HEK293 (cell line): Measurements from ENCODE around the gene TREM1.

Source experiments
- CTCF ChIA-PET: fragments of 350-600 bp; formaldehyde crosslinking; extraction: SDS; loops from one replicate; lab custom pipeline; 2021; ENCODE audit warnings: antibody characterized with exemption; lab: Yijun Ruan, JAX
- POLR2A ChIA-PET: fragments of 300-600 bp; formaldehyde crosslinking; extraction: SDS; loops from one replicate; lab custom pipeline; 2020; ENCODE audit warnings: antibody characterized with exemption, inconsistent platforms; lab: Yijun Ruan, JAX
- H3K27ac ChIP-seq: fragments of 200-500 bp; sonication (Bioruptor generic); 2 replicates; pipeline ENCODE4 v1.5.1; 2014; ENCODE audit warnings: low read depth, low read length, control low read depth, inconsistent platforms; ENCODE audit errors: extremely low read depth
- H3K36me3 ChIP-seq, 2 experiments: fragments of 200-500 bp in 1 of 2; sonication (Bioruptor generic) in 1 of 2; 1 replicate in 1 of 2; 2 replicates in 1 of 2; pipeline ENCODE4 v1.5.1; 2014 to 2017; ENCODE audit warnings: inconsistent platforms in 2 of 2, low read length in 2 of 2; ENCODE audit not compliant: control insufficient read depth in 2 of 2, insufficient read depth in 1 of 2
- H3K4me1 ChIP-seq: fragments of 200-500 bp; sonication (Bioruptor generic); 2 replicates; pipeline ENCODE4 v1.5.1; 2014; ENCODE audit warnings: mild to moderate bottlenecking, low read length, inconsistent platforms; ENCODE audit not compliant: control insufficient read depth, insufficient read depth
- H3K4me3 ChIP-seq: 2 replicates; pipeline ENCODE4 v1.5.1; 2011; ENCODE audit warnings: low read depth, mild to moderate bottlenecking, control low read depth, low read length, moderate library complexity
- H3K9me3 ChIP-seq: fragments of 200-500 bp; sonication (Bioruptor generic); 2 replicates; pipeline ENCODE4 v1.5.1; 2014; ENCODE audit warnings: low read depth, low read length, inconsistent platforms; ENCODE audit not compliant: control insufficient read depth, insufficient read depth
- GLI4 ChIP-seq: fragments of 450-650 bp; formaldehyde crosslinking; IDR thresholded peaks from 2 replicates; pipeline ENCODE4 v1.5.1; 2016; ENCODE audit warnings: missing biosample characterization, missing genetic modification characterization
- GLIS2 ChIP-seq: fragments of 450-650 bp; formaldehyde crosslinking; IDR thresholded peaks from 2 replicates; pipeline ENCODE4 v1.5.1; 2016; ENCODE audit warnings: missing biosample characterization, missing genetic modification characterization
- KLF1 ChIP-seq: fragments of 450-650 bp; formaldehyde crosslinking; IDR thresholded peaks from 2 replicates; pipeline ENCODE4 v1.5.1; 2016; ENCODE audit warnings: missing biosample characterization, missing genetic modification characterization
- PRDM2 ChIP-seq: fragments of 450-650 bp; formaldehyde crosslinking; IDR thresholded peaks from 2 replicates; pipeline ENCODE4 v1.5.1; 2016; ENCODE audit warnings: missing biosample characterization, missing genetic modification characterization, borderline replicate concordance
- SETDB1 ChIP-seq: IDR thresholded peaks from one replicate; pipeline ENCODE4 v1.6.1; 2017; ENCODE audit warnings: mild to moderate bottlenecking, low read length, moderate library complexity, mixed read lengths; ENCODE audit not compliant: insufficient read length
- WT1 ChIP-seq: fragments of 450-650 bp; formaldehyde crosslinking; IDR thresholded peaks from 2 replicates; pipeline ENCODE4 v1.5.1; 2016; ENCODE audit warnings: missing biosample characterization, missing genetic modification characterization
- ZBTB44 ChIP-seq: fragments of 450-650 bp; IDR thresholded peaks from 2 replicates; pipeline ENCODE4 v1.5.1; 2018; ENCODE audit warnings: missing biosample characterization, mild to moderate bottlenecking, missing genetic modification characterization
- ZBTB48 ChIP-seq: fragments of 450-650 bp; formaldehyde crosslinking; IDR thresholded peaks from 2 replicates; pipeline ENCODE4 v1.5.1; 2016; ENCODE audit warnings: missing biosample characterization, missing genetic modification characterization
- ZFHX2 ChIP-seq: fragments of 450-650 bp; formaldehyde crosslinking; conservative IDR thresholded peaks from 2 replicates; pipeline ENCODE4 v1.5.1; 2016; ENCODE audit warnings: missing biosample characterization, missing genetic modification characterization
- ZNF138 ChIP-seq: fragments of 450-650 bp; formaldehyde crosslinking; IDR thresholded peaks from 2 replicates; pipeline ENCODE4 v1.5.1; 2016; ENCODE audit warnings: missing biosample characterization, missing genetic modification characterization, borderline replicate concordance
- ZNF140 ChIP-seq: fragments of 450-650 bp; formaldehyde crosslinking; IDR thresholded peaks from 2 replicates; pipeline ENCODE4 v1.5.1; 2016; ENCODE audit warnings: missing biosample characterization, missing genetic modification characterization
- ZNF19 ChIP-seq: fragments of 450-650 bp; formaldehyde crosslinking; IDR thresholded peaks from 2 replicates; pipeline ENCODE4; 2016; ENCODE audit warnings: missing biosample characterization, missing genetic modification characterization, low read depth
- ZNF202 ChIP-seq: fragments of 450-650 bp; formaldehyde crosslinking; IDR thresholded peaks from 2 replicates; pipeline ENCODE4 v1.5.1; 2016; ENCODE audit warnings: missing biosample characterization, missing genetic modification characterization, borderline replicate concordance
- ZNF239 ChIP-seq: fragments of 450-650 bp; formaldehyde crosslinking; IDR thresholded peaks from 2 replicates; pipeline ENCODE4 v1.5.1; 2016; ENCODE audit warnings: missing biosample characterization, missing genetic modification characterization
- ZNF274 ChIP-seq, 2 experiments: fragments of 200-500 bp in 1 of 2; fragments of 450-650 bp in 1 of 2; sonication (Bioruptor generic) in 1 of 2; formaldehyde crosslinking in 1 of 2; IDR thresholded peaks; 2 replicates each; pipeline versions ENCODE4 v1.5.1 to v1.6.1; 2014 to 2016; ENCODE audit warnings: borderline replicate concordance in 1 of 2, inconsistent platforms in 1 of 2, low read length in 1 of 2, missing biosample characterization in 1 of 2, missing genetic modification characterization in 1 of 2
- ZNF366 ChIP-seq: fragments of 450-650 bp; formaldehyde crosslinking; conservative IDR thresholded peaks from 2 replicates; pipeline ENCODE4 v1.5.1; 2016; ENCODE audit warnings: missing biosample characterization, missing genetic modification characterization
- ZNF423 ChIP-seq: fragments of 450-650 bp; formaldehyde crosslinking; IDR thresholded peaks from 2 replicates; pipeline ENCODE4 v1.5.1; 2016; ENCODE audit warnings: missing biosample characterization, missing genetic modification characterization
- ZNF521 ChIP-seq: fragments of 450-650 bp; formaldehyde crosslinking; IDR thresholded peaks from 2 replicates; pipeline ENCODE4 v1.5.1; 2017; ENCODE audit warnings: missing biosample characterization, mild to moderate bottlenecking, missing genetic modification characterization
- ZNF580 ChIP-seq: fragments of 450-650 bp; formaldehyde crosslinking; IDR thresholded peaks from 2 replicates; pipeline ENCODE4 v1.5.1; 2016; ENCODE audit warnings: missing biosample characterization, missing genetic modification characterization
- ZNF600 ChIP-seq: fragments of 450-650 bp; formaldehyde crosslinking; IDR thresholded peaks from 2 replicates; pipeline ENCODE4 v1.5.1; 2016; ENCODE audit warnings: missing biosample characterization, missing genetic modification characterization
- ZSCAN30 ChIP-seq: fragments of 450-650 bp; IDR thresholded peaks from 2 replicates; pipeline ENCODE4 v1.5.1; 2018; ENCODE audit warnings: missing biosample characterization, mild to moderate bottlenecking, missing genetic modification characterization, moderate library complexity

Gene TREM1

GRCh38 chr6:41236276-41236675 is 50.2 kb downstream of the TREM1 start:
- POLR2A ChIA-PET = no interaction called here
- TF ChIP-seq ZSCAN30 (tag by site-specific recombination) (no peak), ZNF366 (tag by site-specific recombination) (no peak), ZNF600 (tag by site-specific recombination) (no peak), PRDM2 (tag by site-specific recombination) (no peak)
- TF ChIP-seq, all 188 proteins: peak for 0
- Histone ChIP-seq H3K9me3 (no peaks in the 10 kb centered on the region), H3K4me1 (no peaks in the 10 kb centered on the region), H3K4me3 (no peak overlapping the region), H3K27ac (no peak overlapping the region), H3K36me3 (no peaks in the 10 kb centered on the region)
- CTCF ChIA-PET = interaction anchor here (0.5 kb wide), 1 partner anchor 172 kb away, joined by 3 read pairs; no protein-coding TSS in a partner anchor

GRCh38 chr6:41232667-41233066 is 53.8 kb downstream of the TREM1 start:
- Histone ChIP-seq H3K36me3 (no peaks in the 10 kb centered on the region), H3K9me3 (no peaks in the 10 kb centered on the region), H3K27ac (no peak overlapping the region), H3K4me1 (no peaks in the 10 kb centered on the region), H3K4me3 (no peak overlapping the region)
- CTCF ChIA-PET = interaction anchor here (0.6 kb wide), 1 partner anchor 66 kb away, joined by 4 read pairs; no protein-coding TSS in a partner anchor
- POLR2A ChIA-PET = no interaction called here
- no peak for TF ChIP-seq ZNF423
- TF ChIP-seq ZNF239 = no peak
- TF ChIP-seq GLIS2 (tag by site-specific recombination) = no peak

GRCh38 chr6:41231246-41231645 is 55.2 kb downstream of the TREM1 start:
- TF ChIP-seq ZNF274 (IDR thresholded peaks at IDR 0.05; ENCODE audit: low read length) (no peak), ZNF274 (tag by site-specific recombination; IDR thresholded peaks at IDR 0.05; ENCODE audit: borderline replicate concordance) (no peak), ZNF600 (tag by site-specific recombination) (no peak), KLF1 (tag by site-specific recombination) (no peak), ZNF202 (tag by site-specific recombination) (no peak), ZBTB48 (tag by site-specific recombination) (no peak), SETDB1 (no peak), ZNF19 (no peak), GLI4 (no peak), ZNF521 (no peak), ZBTB44 (tag by site-specific recombination) (no peak), ZNF580 (no peak), WT1 (tag by site-specific recombination) (no peak), ZNF138 (no peak), ZNF423 (no peak), ZFHX2 (tag by site-specific recombination) (no peak), ZNF140 (no peak)
- CTCF ChIA-PET = interaction anchor here (0.6 kb wide), 1 partner anchor 76 kb away, joined by 3 read pairs; no protein-coding TSS in a partner anchor
- POLR2A ChIA-PET = no interaction called here

More at GRCh38 chr6:41231246-41231645, 55.2 kb downstream of the TREM1 start:
- peaks cover 5% of the 10 kb centered on the region; the same call in 1 of the 2 replicates for H3K4me1 ChIP-seq
- no peak overlapping the region for H3K27ac ChIP-seq
- H3K36me3 ChIP-seq = no peaks in the 10 kb centered on the region
- no peak overlapping the region for H3K4me3 ChIP-seq
- no peaks in the 10 kb centered on the region for H3K9me3 ChIP-seq
